ENCODE results near the gene SLC16A7. TPM values are rescaled to one million over a fixed set of nuclear protein-coding genes. Genes with fewer than 3 reads are reported as not detected.
A peak's percentile ranks its signal among the peaks of the same experiment; 100 is the strongest.

Gene SLC16A7
- total RNA-seq (2011; cell fraction: chromatin; rRNA removed; ENCODE audit: low replicate concordance) = not detected in 2 replicates
- not detected in 2 replicates for total RNA-seq (2011; cell fraction: nucleolus; rRNA removed)
- total RNA-seq (2011; cell fraction: nucleoplasm; rRNA removed) = not detected in 2 replicates
- not detected in 2 replicates for total RNA-seq (2014; rRNA removed)
- not detected in 2 replicates for total RNA-seq (2014; rRNA removed; fragmentation: Illumina TruSeq; extraction: Trizol)
- total RNA-seq (2015; rRNA removed; fragmentation: Illumina TruSeq; extraction: Trizol) = not detected in 2 replicates
- total RNA-seq (2021) = 0.18 TPM in 2 replicates
- not detected in 2 replicates for polyA plus RNA-seq (2011; rRNA removed)
- polyA plus RNA-seq (2011; cell fraction: cytosol; rRNA removed) = not detected in 2 replicates
- polyA plus RNA-seq (2011; cell fraction: nucleus; rRNA removed) = not detected in 2 replicates
- polyA plus RNA-seq (2012) = 0.01 TPM in 1 of 2 replicates, not detected in the other
- not detected in 2 replicates for polyA plus RNA-seq (2014; fragmentation: Illumina TruSeq; extraction: Trizol)
- not detected for polyA plus RNA-seq (2014; fragmentation: Nextera tagmentation; extraction: Ambion mirVana)
- polyA plus RNA-seq (2014; rRNA removed) = not detected in 2 replicates
- not detected in 2 replicates for polyA minus RNA-seq (2011; rRNA and poly(A)+ RNA removed)
- polyA minus RNA-seq (2011; cell fraction: cytosol; rRNA and poly(A)+ RNA removed) = not detected in 2 replicates
- not detected in 2 replicates for polyA minus RNA-seq (2011; cell fraction: nucleus; rRNA and poly(A)+ RNA removed)
- Bru-seq, nascent RNA = percentile 8 among the genes with signal in this experiment
- BruChase-seq, experiment 1, labeled RNA remaining after a 2-hour chase = percentile 6 among the genes with signal in this experiment
- percentile 8 among the genes with signal in this experiment for BruChase-seq, experiment 2, labeled RNA remaining after a 6-hour chase
- long read RNA-seq, experiment 1 = 0 reads
- long read RNA-seq, experiment 2 = 0 reads
- long read RNA-seq, experiment 3 = 0 reads

GRCh38 chr12:59595883-59596540 lies at the start of gene SLC16A7:
SLC16A7 (plus strand) TSS chr12:59596029; CDS start chr12:59704802, 108,773 bp downstream.
- TF ChIP-seq ZBTB17 (CRISPR knock-in tag; IDR thresholded peaks at IDR 0.05) = no peak
- TF ChIP-seq MEIS2 (IDR thresholded peaks at IDR 0.05; ENCODE audit: partially characterized antibody) = no peak
- no peak for TF ChIP-seq ZNF740 (CRISPR knock-in tag; IDR thresholded peaks at IDR 0.05)
- no peak for TF ChIP-seq ZNF740 (tag; IDR thresholded peaks at IDR 0.05)
- no peak for TF ChIP-seq KDM1A (IDR thresholded peaks at IDR 0.05)
- no peak for TF ChIP-seq CCAR2 (IDR thresholded peaks at IDR 0.05; ENCODE audit: low read depth, low read length)
- no peak for TF ChIP-seq NR2C2 (CRISPR knock-in tag; IDR thresholded peaks at IDR 0.05)
- TF ChIP-seq NR2C2 (tag; IDR thresholded peaks at IDR 0.05) = no peak
- no peak for TF ChIP-seq FIP1L1 (IDR thresholded peaks at IDR 0.05; ENCODE audit: low read depth, low read length, poor library complexity, severe bottlenecking)
- TF ChIP-seq FOXA1 (IDR thresholded peaks at IDR 0.05; ENCODE audit: borderline replicate concordance) = no peak
- Histone ChIP-seq H3K27ac (ENCODE audit: extremely low read depth, low read depth, low read length) (no peak within 1 kb of the TSS), H3K79me2 (ENCODE audit: control insufficient read depth, insufficient read depth, low read length) (no peaks in the 10 kb centered on the region), H4K20me1 (replicated peaks; ENCODE audit: control insufficient read depth, insufficient read depth, low read length) (no peaks in the 10 kb centered on the region), H3K4me3 (no peak within 1 kb of the TSS), H3K27me3 (ENCODE audit: control insufficient read depth in 2 of 2, insufficient read depth in 2 of 2, low read length in 2 of 2) (no peaks in the 10 kb centered on the region), H3K9ac (ENCODE audit: insufficient read depth in 1 of 2, low read depth in 2 of 2, low read length in 2 of 2) (no peak within 1 kb of the TSS), H3K9me3 (replicated peaks; ENCODE audit: control insufficient read depth, insufficient read depth, low read depth, low read length) (no peaks in the 10 kb centered on the region), H3K4me1 (replicated peaks in 1 of 2; ENCODE audit: control insufficient read depth in 2 of 2, insufficient read depth in 2 of 2, low read length in 2 of 2) (no peaks in the 10 kb centered on the region), H3K4me2 (ENCODE audit: insufficient read depth, low read length) (no peak within 1 kb of the TSS), H2AFZ (ENCODE audit: low read depth, low read length) (no peak within 1 kb of the TSS), H3K9me1 (ENCODE audit: control insufficient read depth, insufficient read depth, low read length) (no peaks in the 10 kb centered on the region), H3K36me3 (ENCODE audit: control insufficient read depth, insufficient read depth, low read length) (no peaks in the 10 kb centered on the region)
- 16% methylated on average over 31 of the region's 61 CpGs for WGBS (ENCODE audit: insufficient coverage, low coverage, missing lambda C conversion rate)
- intact Hi-C loops (cut with micrococcal nuclease) (no loop called here), in situ Hi-C loops (cut with MboI) (no loop called here)
- no TSS peak for BruUV-seq (replicated peaks)
- CTCF ChIA-PET (ENCODE audit: low intra/inter-chr PET ratio) = no interaction called here
- ATAC-seq (no peak), DNase-seq (ENCODE audit: extremely low read depth in 1 of 4, low spot score in 3 of 4) (peak in 1 of 4 experiments; percentile 0), FAIRE-seq (no peak)
- POLR2A ChIA-PET = no interaction called here
